T-helper 1 cell treated with Interleukin-12 subunit alpha and Interleukin-12 subunit beta and Interleukin-4 antibody, amounts not matched to agents 30 μg/mL and 1 μg/mL, for 36 hours (primary cell): Measurements from ENCODE around the gene LRRFIP1.

ENCODE experiments used
- H3K27ac Mint-ChIP-seq: one replicate; pipeline ENCODE4 v1.8.0; 2021; ENCODE audit warnings: mild to moderate bottlenecking, mixed read lengths
- H3K27me3 Mint-ChIP-seq: one replicate; pipeline ENCODE4 v1.8.0; 2021; ENCODE audit warnings: low read depth, mixed read lengths
- H3K36me3 Mint-ChIP-seq: one replicate; pipeline ENCODE4 v1.8.0; 2021; ENCODE audit warnings: low read depth, mixed read lengths
- H3K4me1 Mint-ChIP-seq: one replicate; pipeline ENCODE4 v1.8.0; 2021; ENCODE audit warnings: low read depth, mixed read lengths
- H3K4me3 Mint-ChIP-seq: one replicate; pipeline ENCODE4 v1.8.0; 2021; ENCODE audit warnings: mild to moderate bottlenecking, moderate library complexity, mixed read lengths
- H3K9me3 Mint-ChIP-seq: one replicate; pipeline ENCODE4 v1.8.0; 2021; ENCODE audit warnings: mixed read lengths

The LRRFIP1 gene

GRCh38 chr2:237639052-237639835 lies 11.9 kb downstream of the LRRFIP1 start:
- peaks cover 18% of the 10 kb centered on the region for H3K27me3 Mint-ChIP-seq
- no peak overlapping the region for H3K27ac Mint-ChIP-seq

GRCh38 chr2:237639836-237640220 lies 12.4 kb downstream of the LRRFIP1 start:
- no peak overlapping the region for H3K27ac Mint-ChIP-seq

More at GRCh38 chr2:237639052-237639835, 11.9 kb downstream of the LRRFIP1 start:
- Mint-ChIP-seq H3K9me3 (peaks cover 12% of the 10 kb centered on the region), H3K36me3 (no peaks in the 10 kb centered on the region), H3K4me1 (peaks cover 6% of the 10 kb centered on the region), H3K4me3 (no peak overlapping the region)

DNA sequence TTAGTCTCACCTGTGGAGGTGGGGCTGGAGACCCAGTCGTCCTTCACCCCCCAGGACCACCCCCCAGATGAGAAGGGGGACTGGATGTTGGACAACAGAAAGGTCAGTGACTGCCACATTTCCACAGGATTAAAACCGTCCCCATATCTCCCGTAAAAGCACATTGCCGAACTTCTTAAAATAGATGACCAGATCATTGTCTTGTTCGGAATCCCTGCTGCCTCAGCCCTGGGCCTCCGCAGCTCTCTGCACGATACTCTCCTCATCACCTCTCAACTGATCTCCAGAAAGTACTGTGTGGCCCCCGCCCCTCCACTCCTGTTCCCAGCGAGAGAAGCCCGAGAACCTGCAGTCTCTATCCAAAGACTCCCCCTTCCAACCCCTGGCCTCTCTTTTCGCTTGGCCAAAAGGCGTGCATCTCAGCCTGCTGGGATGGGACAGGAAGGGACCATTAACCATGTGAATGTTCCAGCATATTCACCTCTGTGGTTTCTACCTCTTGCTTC lies 13.2 kb downstream of the LRRFIP1 start:
- H3K9me3 Mint-ChIP-seq = peaks cover 6% of the 10 kb centered on the region
- no peak overlapping the region for H3K27ac Mint-ChIP-seq
- peaks cover 6% of the 10 kb centered on the region for H3K4me1 Mint-ChIP-seq
- no peaks in the 10 kb centered on the region for H3K36me3 Mint-ChIP-seq
- H3K27me3 Mint-ChIP-seq = peaks cover 13% of the 10 kb centered on the region
- no peak overlapping the region for H3K4me3 Mint-ChIP-seq

More at GRCh38 chr2:237639836-237640220, 12.4 kb downstream of the LRRFIP1 start:
- Mint-ChIP-seq H3K27me3 (peaks cover 16% of the 10 kb centered on the region), H3K4me3 (no peak overlapping the region), H3K4me1 (peaks cover 6% of the 10 kb centered on the region), H3K9me3 (peaks cover 8% of the 10 kb centered on the region), H3K36me3 (no peaks in the 10 kb centered on the region)

GRCh38 chr2:237642038-237642734 lies 14.8 kb downstream of the LRRFIP1 start:
- Mint-ChIP-seq H3K27me3 (peaks cover 4% of the 10 kb centered on the region), H3K27ac (no peak overlapping the region), H3K4me1 (no peaks in the 10 kb centered on the region), H3K4me3 (no peak overlapping the region), H3K36me3 (no peaks in the 10 kb centered on the region), H3K9me3 (no peaks in the 10 kb centered on the region)

- Mint-ChIP-seq H3K9me3 (no peaks in the 10 kb centered on the region), H3K36me3 (no peaks in the 10 kb centered on the region), H3K4me3 (no peak overlapping the region), H3K4me1 (no peaks in the 10 kb centered on the region), H3K27ac (no peak overlapping the region), H3K27me3 (peaks cover 4% of the 10 kb centered on the region)
Measured at GRCh38 chr2:237643066-237643465, 15.7 kb downstream of the LRRFIP1 start.

DNA sequence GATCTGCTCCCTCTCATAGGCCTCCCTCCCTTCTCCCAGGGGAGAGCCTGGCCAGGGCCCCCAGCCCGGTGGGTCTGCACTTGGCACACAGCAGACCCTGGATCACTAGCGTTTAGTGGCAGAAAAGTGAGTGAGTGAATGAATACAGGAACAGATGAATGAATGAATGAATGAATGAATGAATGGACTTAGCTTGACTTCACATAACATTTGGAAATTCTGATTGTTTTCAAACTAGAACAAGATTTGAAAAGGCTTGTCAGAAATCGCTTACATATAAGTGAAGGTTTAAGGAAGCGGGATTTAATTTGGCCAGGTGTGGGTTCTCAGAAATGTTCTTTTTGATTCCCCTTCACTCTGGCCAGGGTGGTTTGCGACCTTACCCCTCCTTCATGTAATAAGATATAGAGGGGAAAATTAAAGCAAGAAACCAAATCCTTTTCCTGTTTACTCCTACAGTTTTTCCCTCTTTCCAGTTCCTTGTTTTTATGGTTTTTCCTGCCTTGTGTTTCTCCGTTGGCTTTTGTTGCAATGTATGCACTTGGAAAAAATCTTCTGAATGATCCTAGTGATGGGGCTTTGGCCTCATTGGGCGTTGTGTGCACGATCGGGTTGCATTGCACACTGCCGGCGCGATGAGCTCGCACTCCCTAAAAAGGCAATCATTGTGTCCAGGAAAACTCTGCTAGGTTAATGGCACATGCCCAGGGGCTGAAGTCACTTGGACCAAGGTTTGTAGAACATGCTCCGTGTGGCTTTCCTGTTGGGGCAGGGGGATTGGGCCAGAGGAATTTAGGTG lies 16.4 kb downstream of the LRRFIP1 start:
- no peaks in the 10 kb centered on the region for H3K4me1 Mint-ChIP-seq
- H3K27me3 Mint-ChIP-seq = peaks cover 4% of the 10 kb centered on the region
- no peaks in the 10 kb centered on the region for H3K36me3 Mint-ChIP-seq
- H3K27ac Mint-ChIP-seq = no peak overlapping the region
- H3K4me3 Mint-ChIP-seq = no peak overlapping the region
- H3K9me3 Mint-ChIP-seq = no peaks in the 10 kb centered on the region

GRCh38 chr2:237644381-237644703 lies 17.0 kb downstream of the LRRFIP1 start:
- Mint-ChIP-seq H3K27ac (no peak overlapping the region), H3K9me3 (no peaks in the 10 kb centered on the region), H3K4me3 (no peak overlapping the region), H3K36me3 (no peaks in the 10 kb centered on the region), H3K27me3 (no peaks in the 10 kb centered on the region), H3K4me1 (no peaks in the 10 kb centered on the region)

GRCh38 chr2:237645261-237645660 lies 17.9 kb downstream of the LRRFIP1 start:
- H3K4me1 Mint-ChIP-seq = no peaks in the 10 kb centered on the region
- no peak overlapping the region for H3K4me3 Mint-ChIP-seq
- peaks cover 5% of the 10 kb centered on the region for H3K27me3 Mint-ChIP-seq
- no peak overlapping the region for H3K27ac Mint-ChIP-seq
- no peaks in the 10 kb centered on the region for H3K36me3 Mint-ChIP-seq
- H3K9me3 Mint-ChIP-seq = no peaks in the 10 kb centered on the region

GRCh38 chr2:237647176-237648015 lies 20.0 kb downstream of the LRRFIP1 start:
- Mint-ChIP-seq H3K27me3 (peaks cover 6% of the 10 kb centered on the region), H3K4me1 (no peaks in the 10 kb centered on the region), H3K9me3 (peaks cover 4% of the 10 kb centered on the region), H3K36me3 (no peaks in the 10 kb centered on the region), H3K27ac (no peak overlapping the region), H3K4me3 (no peak overlapping the region)

DNA sequence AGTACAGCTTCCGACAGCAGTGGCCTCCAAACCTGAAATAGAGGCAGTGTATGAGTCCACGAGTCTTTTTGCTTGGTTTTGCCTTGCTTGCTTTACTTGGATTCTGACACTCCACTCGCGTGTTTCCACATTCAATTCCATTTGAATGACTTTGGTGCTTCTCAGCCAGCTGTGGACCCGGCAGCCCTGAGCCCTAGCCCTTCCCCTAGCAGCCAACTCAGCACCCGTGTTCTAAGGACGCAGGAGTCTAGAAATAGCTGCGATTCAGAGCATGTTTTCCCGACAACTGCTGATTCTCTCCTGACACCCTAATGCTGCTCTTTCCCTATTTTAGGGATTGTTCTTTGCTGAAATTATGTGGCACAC lies 20.6 kb downstream of the LRRFIP1 start:
- Mint-ChIP-seq H3K27ac (no peak overlapping the region), H3K27me3 (peaks cover 6% of the 10 kb centered on the region), H3K36me3 (no peaks in the 10 kb centered on the region), H3K9me3 (peaks cover 4% of the 10 kb centered on the region), H3K4me1 (no peaks in the 10 kb centered on the region), H3K4me3 (no peak overlapping the region)

DNA sequence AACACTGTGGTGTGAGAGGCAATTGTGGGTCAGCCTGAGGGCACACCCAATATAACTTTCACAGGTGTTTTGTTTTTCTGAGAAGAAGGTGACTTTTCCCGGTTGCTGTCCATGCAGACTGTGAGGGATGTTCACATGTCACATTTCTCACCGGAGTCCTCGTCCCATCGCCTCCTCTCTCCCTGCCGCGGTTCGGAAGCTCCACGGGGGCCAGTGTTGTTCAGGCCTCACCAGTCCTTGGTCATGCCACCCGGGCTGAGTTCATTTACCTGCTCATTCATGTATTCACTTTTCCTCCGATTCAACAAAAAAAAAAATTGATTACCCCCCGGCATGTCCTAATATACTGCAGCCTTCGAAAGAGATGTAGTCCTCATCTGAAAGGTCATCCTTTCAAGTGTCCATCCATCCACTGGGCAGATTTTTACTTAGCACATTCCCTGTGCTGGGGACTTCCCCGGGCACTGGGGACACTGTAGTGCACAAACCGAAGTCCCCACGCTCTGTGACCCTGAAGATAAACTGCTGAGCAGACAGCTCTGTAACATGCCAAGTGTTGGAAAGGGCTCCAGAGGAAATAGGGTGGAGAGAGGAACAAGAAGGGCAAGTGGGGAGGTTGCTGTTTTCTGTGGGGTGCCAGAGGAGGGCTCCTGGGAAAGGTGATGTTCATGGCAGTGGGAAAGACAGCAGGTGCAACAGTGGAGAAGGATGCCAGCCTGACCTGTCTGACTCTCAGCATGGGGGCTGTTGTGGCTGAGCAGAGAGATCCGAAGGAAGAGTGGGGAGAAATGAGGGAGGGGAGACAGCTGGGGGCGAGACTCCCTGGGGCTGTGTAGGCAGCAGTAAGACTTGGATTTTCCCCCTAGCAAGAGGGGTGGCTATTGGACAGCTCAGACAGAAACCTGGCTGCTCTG lies 22.4 kb downstream of the LRRFIP1 start:
- no peak overlapping the region for H3K27ac Mint-ChIP-seq

DNA sequence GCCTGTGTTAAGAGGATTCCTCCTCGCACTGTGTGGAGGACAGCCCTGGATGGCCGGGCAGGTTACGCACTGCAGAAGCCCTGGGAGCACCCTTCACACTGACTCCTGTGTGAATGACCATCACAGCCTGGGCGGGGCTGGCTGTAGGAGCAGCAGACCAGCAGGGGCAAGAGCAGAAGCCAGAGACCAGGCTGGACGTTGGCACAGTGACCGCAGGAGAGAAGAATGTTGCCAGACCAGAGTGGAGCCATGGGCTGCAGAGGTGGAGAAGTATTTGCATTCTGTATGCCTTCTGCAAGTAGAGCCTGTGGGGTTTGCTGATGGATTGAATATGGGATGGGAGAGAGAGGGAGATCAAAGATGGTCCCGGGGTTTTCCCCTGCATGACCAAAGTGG lies 23.1 kb downstream of the LRRFIP1 start:
- H3K27ac Mint-ChIP-seq = no peak overlapping the region

More for the DNA sequence above, 22.4 kb downstream of the LRRFIP1 start:
- no peak overlapping the region for H3K4me3 Mint-ChIP-seq
- H3K27me3 Mint-ChIP-seq = peaks cover 13% of the 10 kb centered on the region
- H3K9me3 Mint-ChIP-seq = peaks cover 4% of the 10 kb centered on the region
- H3K36me3 Mint-ChIP-seq = no peaks in the 10 kb centered on the region
- H3K4me1 Mint-ChIP-seq = no peaks in the 10 kb centered on the region

DNA sequence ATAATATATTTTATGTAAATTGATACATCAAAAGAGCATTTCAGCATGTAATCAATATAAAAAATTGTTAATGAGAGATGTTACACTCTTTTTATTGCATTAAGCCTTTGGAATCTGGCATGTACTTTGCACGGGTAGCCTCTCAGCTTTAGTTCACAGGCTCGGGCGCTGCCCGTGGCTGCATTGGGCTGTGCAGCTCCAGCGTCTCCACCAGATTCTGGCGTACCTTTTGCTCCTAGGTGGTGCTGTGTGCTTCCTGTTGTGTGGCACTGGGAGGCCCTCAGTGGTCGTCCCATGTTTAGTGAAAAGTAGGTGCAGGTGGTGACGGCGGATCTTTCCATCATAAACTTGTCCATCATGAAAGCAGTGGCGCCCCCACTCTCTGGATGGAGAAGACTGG lies 24.4 kb downstream of the LRRFIP1 start:
- H3K4me1 Mint-ChIP-seq = peaks cover 5% of the 10 kb centered on the region
- H3K27ac Mint-ChIP-seq = no peak overlapping the region
- peaks cover 13% of the 10 kb centered on the region for H3K27me3 Mint-ChIP-seq
- peaks cover 4% of the 10 kb centered on the region for H3K9me3 Mint-ChIP-seq
- H3K4me3 Mint-ChIP-seq = no peak overlapping the region
- H3K36me3 Mint-ChIP-seq = no peaks in the 10 kb centered on the region

More for the DNA sequence above, 23.1 kb downstream of the LRRFIP1 start:
- Mint-ChIP-seq H3K4me3 (no peak overlapping the region), H3K36me3 (no peaks in the 10 kb centered on the region), H3K9me3 (peaks cover 4% of the 10 kb centered on the region), H3K4me1 (peaks cover 4% of the 10 kb centered on the region), H3K27me3 (peaks cover 13% of the 10 kb centered on the region)
